ENCODE results near the gene EPO.

DNA sequence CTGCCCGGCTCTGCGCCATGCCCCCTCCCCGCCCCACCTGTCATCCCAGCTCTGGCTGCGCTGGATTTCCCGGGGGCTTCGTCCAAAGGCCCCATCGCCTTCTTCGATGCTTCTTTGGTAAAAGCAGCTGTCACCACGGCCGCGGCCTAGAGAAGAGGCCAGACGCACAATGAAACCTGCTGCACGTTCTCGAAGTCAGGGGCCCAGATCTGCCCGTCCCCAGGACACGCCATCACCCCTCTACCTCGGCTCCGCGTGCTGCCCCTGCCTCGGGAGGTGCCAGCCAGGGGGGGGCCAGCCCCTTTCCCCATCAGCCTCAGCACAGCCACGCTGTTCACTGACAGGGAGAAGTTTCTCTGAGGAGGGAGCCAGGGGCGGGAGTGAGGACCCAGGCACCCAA is 33.0 kb upstream of the EPO start:
- TF ChIP-seq POLR2A (IDR thresholded peaks at IDR 0.05): no peak
- TF ChIP-seq, protein P1, sequence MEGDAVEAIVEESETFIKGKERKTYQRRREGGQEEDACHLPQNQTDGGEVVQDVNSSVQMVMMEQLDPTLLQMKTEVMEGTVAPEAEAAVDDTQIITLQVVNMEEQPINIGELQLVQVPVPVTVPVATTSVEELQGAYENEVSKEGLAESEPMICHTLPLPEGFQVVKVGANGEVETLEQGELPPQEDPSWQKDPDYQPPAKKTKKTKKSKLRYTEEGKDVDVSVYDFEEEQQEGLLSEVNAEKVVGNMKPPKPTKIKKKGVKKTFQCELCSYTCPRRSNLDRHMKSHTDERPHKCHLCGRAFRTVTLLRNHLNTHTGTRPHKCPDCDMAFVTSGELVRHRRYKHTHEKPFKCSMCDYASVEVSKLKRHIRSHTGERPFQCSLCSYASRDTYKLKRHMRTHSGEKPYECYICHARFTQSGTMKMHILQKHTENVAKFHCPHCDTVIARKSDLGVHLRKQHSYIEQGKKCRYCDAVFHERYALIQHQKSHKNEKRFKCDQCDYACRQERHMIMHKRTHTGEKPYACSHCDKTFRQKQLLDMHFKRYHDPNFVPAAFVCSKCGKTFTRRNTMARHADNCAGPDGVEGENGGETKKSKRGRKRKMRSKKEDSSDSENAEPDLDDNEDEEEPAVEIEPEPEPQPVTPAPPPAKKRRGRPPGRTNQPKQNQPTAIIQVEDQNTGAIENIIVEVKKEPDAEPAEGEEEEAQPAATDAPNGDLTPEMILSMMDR (IDR thresholded peaks at IDR 0.05 in 8 of 11, conservative IDR thresholded peaks at IDR 0.05 in 3 of 11): no peak
- TF ChIP-seq POLR2AphosphoS5 (IDR thresholded peaks at IDR 0.05): no peak
